Right ventricle myocardium inferior (tissue), 1 donor: Measurements from ENCODE around the gene ST8SIA4. TPM values are rescaled to one million over a fixed set of nuclear protein-coding genes. Genes with fewer than 3 reads are reported as not detected.

ENCODE experiments used
- ATAC-seq: fragments of 200-7000 bp; cut with Tn5 transposase; one replicate; pipeline ENCODE4 v1.9.1; 2020; ENCODE audit warnings: mild to moderate bottlenecking, moderate library complexity
- DNase-seq: peaks from one replicate; pipeline ENCODE4 v3.0.0; 2021; ENCODE audit errors: missing footprints
- intact Hi-C: fragments of 100-400 bp; cut with DNase I; formaldehyde crosslinking; loops from one replicate; pipeline ENCODE4 v1.11.0; 2022
- total RNA-seq: library from RNA; stranded (reverse); fragmentation: NEBNext Ultra II Directional; extraction: Animal tissue kit (Norgen Biotek cat#: 25700); gene quantifications from one replicate; pipeline ENCODE4 v1.2.1, GENCODE V29; 2021
- donor health status: DM: no; HTN: yes; CAD: no; lungs with severe emphysema.

The ST8SIA4 gene
- total RNA-seq, 1 donor from 2014 or later = 3.4 TPM

GRCh38 chr5:100889165-100889743 lies 13.8 kb downstream of the ST8SIA4 start:
- DNase-seq = no peak
- intact Hi-C loops = no loop called here
- no peak for ATAC-seq

- intact Hi-C loops = no loop called here
- no peak for ATAC-seq
- DNase-seq = no peak
These were observed 25.8 kb downstream of the ST8SIA4 start for GRCh38 chr5:100877274-100877673.

- DNase-seq = no peak
- intact Hi-C loops = no loop called here
- ATAC-seq = no peak
These were observed 30.5 kb downstream of the ST8SIA4 start for GRCh38 chr5:100872408-100873190.

- no peak for DNase-seq
- ATAC-seq = no peak
- intact Hi-C loops = no loop called here
These were observed 36.0 kb downstream of the ST8SIA4 start for GRCh38 chr5:100867039-100867562.

GRCh38 chr5:100864931-100865330 lies 38.2 kb downstream of the ST8SIA4 start:
- intact Hi-C loops = no loop called here
- DNase-seq (no peak), ATAC-seq (no peak)

GRCh38 chr5:100863739-100864138 lies 39.3 kb downstream of the ST8SIA4 start:
- intact Hi-C loops = no loop called here
- ATAC-seq (no peak), DNase-seq (no peak)

GRCh38 chr5:100861148-100861547 lies 41.9 kb downstream of the ST8SIA4 start:
- ATAC-seq (no peak), DNase-seq (no peak)
- intact Hi-C loops = no loop called here

GRCh38 chr5:100860407-100860806 lies 42.7 kb downstream of the ST8SIA4 start:
- ATAC-seq = no peak
- intact Hi-C loops = no loop called here

GRCh38 chr5:100858987-100859545 lies 44.0 kb downstream of the ST8SIA4 start:
- DNase-seq (no peak), ATAC-seq (no peak)
- intact Hi-C loops = no loop called here

More at GRCh38 chr5:100860407-100860806, 42.7 kb downstream of the ST8SIA4 start:
- no peak for DNase-seq

- DNase-seq (no peak), ATAC-seq (no peak)
- intact Hi-C loops = no loop called here
These were observed 46.6 kb downstream of the ST8SIA4 start for GRCh38 chr5:100856462-100856861.

- ATAC-seq (no peak), DNase-seq (no peak)
- intact Hi-C loops = no loop called here
These were observed 47.1 kb downstream of the ST8SIA4 start for GRCh38 chr5:100855937-100856430.

- intact Hi-C loops = no loop called here
- DNase-seq (no peak), ATAC-seq (no peak)
These were observed 47.8 kb downstream of the ST8SIA4 start for GRCh38 chr5:100855295-100855694.

GRCh38 chr5:100854591-100854990 lies 48.5 kb downstream of the ST8SIA4 start:
- intact Hi-C loops = no loop called here
- ATAC-seq (no peak), DNase-seq (no peak)

GRCh38 chr5:100853582-100853981 lies 49.5 kb downstream of the ST8SIA4 start:
- ATAC-seq = no peak
- intact Hi-C loops = no loop called here

GRCh38 chr5:100852988-100853449 lies 50.1 kb downstream of the ST8SIA4 start:
- intact Hi-C loops = no loop called here
- no peak for ATAC-seq

More at GRCh38 chr5:100853582-100853981, 49.5 kb downstream of the ST8SIA4 start:
- DNase-seq = no peak

GRCh38 chr5:100852051-100852450 lies 51.0 kb downstream of the ST8SIA4 start:
- ATAC-seq = no peak
- intact Hi-C loops = no loop called here
- DNase-seq = no peak

More at GRCh38 chr5:100852988-100853449, 50.1 kb downstream of the ST8SIA4 start:
- no peak for DNase-seq

GRCh38 chr5:100846772-100847171 lies 56.3 kb downstream of the ST8SIA4 start:
- ATAC-seq (no peak), DNase-seq (no peak)
- intact Hi-C loops = no loop called here

GRCh38 chr5:100842080-100842479 lies 61.0 kb downstream of the ST8SIA4 start:
- ATAC-seq (no peak), DNase-seq (no peak)
- intact Hi-C loops = loop anchor here (5.0 kb wide), 1 partner anchor 60 kb away; the partner anchor contains the start of gene ST8SIA4

GRCh38 chr5:100841358-100842076 lies 61.6 kb downstream of the ST8SIA4 start:
- ATAC-seq = no peak
- no peak for DNase-seq
- intact Hi-C loops = loop anchor here (5.0 kb wide), 1 partner anchor 61 kb away; the partner anchor contains the start of gene ST8SIA4
